A549 (cell line): ENCODE measurements around the gene RAB2B. TPM values are rescaled to one million over a fixed set of nuclear protein-coding genes. Genes with fewer than 3 reads are reported as not detected.

Source experiments
- ATAC-seq, 2 experiments: fragments of 200-7000 bp in 1 of 2; fragments of >200 bp in 1 of 2; cut with Nextera tagmentation in 1 of 2; cut with Tn5 transposase in 1 of 2; 3 replicates each; pipeline versions ENCODE4 v1.8.0 to v1.9.1; 2018 to 2020; ENCODE audit warnings: mild to moderate bottlenecking in 1 of 2, moderate library complexity in 1 of 2
- CTCF ChIA-PET: fragments of 300-600 bp; sonication (Branson Sonifier 250); formaldehyde crosslinking; extraction: SDS; loops from one replicate; lab custom pipeline; 2021; ENCODE audit warnings: antibody characterized with exemption, inconsistent platforms; lab: Yijun Ruan, JAX
- POLR2A ChIA-PET: fragments of 350-600 bp; formaldehyde crosslinking; extraction: SDS; loops from one replicate; lab custom pipeline; 2021; ENCODE audit warnings: antibody characterized with exemption, inconsistent platforms; lab: Yijun Ruan, JAX
- DNase-seq, 2 experiments: peaks; one replicate each; pipeline versions ENCODE4 v3.0.0 to v3.0.0-alpha.2; 2011 to 2016; ENCODE audit warnings: low read depth in 1 of 2, low spot score in 1 of 2
- FAIRE-seq: peaks from 2 replicates; lab custom pipeline; 2011; peaks lifted over from hg19 to GRCh38; lab: Jason Lieb, UNC
- H3K27ac ChIP-seq, 2 experiments: fragments of >200 bp; sonication (Bioruptor Twin); formaldehyde crosslinking; 3 replicates each; pipeline ENCODE4 v1.5.1; 2016 to 2017
- H3K4me1 ChIP-seq: fragments of >200 bp; sonication (Bioruptor Twin); formaldehyde crosslinking; 3 replicates; pipeline ENCODE4 v1.6.1; 2016
- H3K4me2 ChIP-seq: fragments of >200 bp; sonication (Bioruptor Twin); formaldehyde crosslinking; 3 replicates; pipeline ENCODE4 v1.6.1; 2016
- H3K4me3 ChIP-seq: fragments of >200 bp; sonication (Bioruptor Twin); formaldehyde crosslinking; 3 replicates; pipeline ENCODE4 v1.5.1; 2016
- H3K9me3 ChIP-seq: fragments of >200 bp; sonication (Bioruptor Twin); formaldehyde crosslinking; 3 replicates; pipeline ENCODE4 v1.6.1; 2016
- BCL3 ChIP-seq: fragments of >200 bp; sonication (Bioruptor Twin); formaldehyde crosslinking; IDR thresholded peaks from 3 replicates; pipeline ENCODE4 v1.6.1; 2016
- CBX2 ChIP-seq: fragments of 200-600 bp; sonication (generic); IDR thresholded peaks from 2 replicates; pipeline ENCODE4 v1.6.1; 2016; ENCODE audit warnings: low read depth, mild to moderate bottlenecking, borderline replicate concordance
- E2F6 ChIP-seq: IDR thresholded peaks from 2 replicates; pipeline ENCODE4 v1.6.1; 2012; ENCODE audit warnings: low read depth, borderline replicate concordance
- EHF ChIP-seq: fragments of 250-450 bp; sonication (Bioruptor Pico); IDR thresholded peaks from 2 replicates; pipeline ENCODE4 v1.5.0; 2020; ENCODE audit warnings: mild to moderate bottlenecking
- ELK1 ChIP-seq: fragments of 150-350 bp; IDR thresholded peaks from 2 replicates; pipeline ENCODE4 v1.6.1; 2014; ENCODE audit warnings: low read depth, mild to moderate bottlenecking, low read length
- FOSB ChIP-seq: fragments of 250-450 bp; sonication (Bioruptor Pico); IDR thresholded peaks from 2 replicates; pipeline ENCODE4 v1.5.0; 2020; ENCODE audit warnings: mild to moderate bottlenecking, moderate library complexity
- HDAC2 ChIP-seq: fragments of 200-600 bp; sonication (generic); IDR thresholded peaks from 2 replicates; pipeline ENCODE4 v1.6.1; 2016
- HES2 ChIP-seq: fragments of >200 bp; sonication (Bioruptor Twin); formaldehyde crosslinking; IDR thresholded peaks from 2 replicates; pipeline ENCODE4 v1.6.1; 2016
- HOXA7 ChIP-seq: fragments of 250-450 bp; sonication (Bioruptor Pico); IDR thresholded peaks from 2 replicates; pipeline ENCODE4 v1.5.0; 2020; ENCODE audit warnings: mild to moderate bottlenecking, moderate library complexity
- HOXB5 ChIP-seq: fragments of 250-450 bp; sonication (Bioruptor Pico); IDR thresholded peaks from 2 replicates; pipeline ENCODE4 v1.5.0; 2020; ENCODE audit warnings: mild to moderate bottlenecking, moderate library complexity
- KDM5A ChIP-seq: fragments of 200-600 bp; sonication (generic); IDR thresholded peaks from 2 replicates; pipeline ENCODE4 v1.6.1; 2016; ENCODE audit warnings: antibody characterized with exemption, mild to moderate bottlenecking
- MAX ChIP-seq: IDR thresholded peaks from 2 replicates; pipeline ENCODE4 v1.6.1; 2012
- MAZ ChIP-seq: fragments of 150-350 bp; IDR thresholded peaks from 2 replicates; pipeline ENCODE4 v1.6.1; 2014; ENCODE audit warnings: antibody characterized with exemption, low read depth, low read length, borderline replicate concordance
- NPAS2 ChIP-seq: fragments of 250-450 bp; sonication (Bioruptor Pico); IDR thresholded peaks from 2 replicates; pipeline ENCODE4 v1.8.0; 2022; ENCODE audit warnings: mild to moderate bottlenecking, moderate library complexity, borderline replicate concordance
- NR3C1 ChIP-seq: fragments of >200 bp; sonication (Bioruptor Twin); formaldehyde crosslinking; IDR thresholded peaks from 3 replicates; pipeline ENCODE4 v1.6.1; 2017
- PBX3 ChIP-seq: IDR thresholded peaks from 2 replicates; pipeline ENCODE4 v1.6.1; 2012
- PHF8 ChIP-seq: fragments of 200-600 bp; sonication (generic); IDR thresholded peaks from 2 replicates; pipeline ENCODE4 v1.6.1; 2016; ENCODE audit warnings: low read depth, mild to moderate bottlenecking, antibody characterized with exemption, moderate library complexity, borderline replicate concordance
- POLR2A ChIP-seq: IDR thresholded peaks from 2 replicates; pipeline ENCODE4 v1.6.1; 2012; ENCODE audit warnings: mild to moderate bottlenecking, low read length
- RAD21 ChIP-seq, 2 experiments: fragments of >200 bp in 1 of 2; sonication (Bioruptor Twin) in 1 of 2; formaldehyde crosslinking in 1 of 2; IDR thresholded peaks in 1 of 2; conservative IDR thresholded peaks in 1 of 2; 2 replicates in 1 of 2; 3 replicates in 1 of 2; pipeline ENCODE4 v1.6.1; 2012 to 2018; ENCODE audit warnings: inconsistent platforms in 1 of 2
- RARB ChIP-seq: fragments of 250-450 bp; sonication (Bioruptor Pico); IDR thresholded peaks from 2 replicates; pipeline ENCODE4 v1.8.0; 2021; ENCODE audit warnings: mild to moderate bottlenecking, moderate library complexity
- RCOR1 ChIP-seq: fragments of 150-350 bp; IDR thresholded peaks from 2 replicates; pipeline ENCODE4 v1.6.1; 2014; ENCODE audit warnings: antibody characterized with exemption, low read length, low read depth
- REST ChIP-seq: fragments of 200-600 bp; sonication (generic); IDR thresholded peaks from 2 replicates; pipeline ENCODE4 v1.6.1; 2016; ENCODE audit warnings: antibody characterized with exemption, mild to moderate bottlenecking, moderate library complexity
- RNF2 ChIP-seq: fragments of 200-600 bp; sonication (generic); IDR thresholded peaks from 2 replicates; pipeline ENCODE4 v1.6.1; 2016; ENCODE audit warnings: low read depth, mild to moderate bottlenecking, antibody characterized with exemption, moderate library complexity, borderline replicate concordance
- SREBF2 ChIP-seq: fragments of 450-650 bp; IDR thresholded peaks from 2 replicates; pipeline ENCODE4 v1.6.1; 2014; ENCODE audit warnings: mild to moderate bottlenecking, moderate library complexity
- TFCP2L1 ChIP-seq: fragments of 250-450 bp; sonication (Bioruptor Pico); IDR thresholded peaks from 2 replicates; pipeline ENCODE4 v1.5.0; 2021; ENCODE audit warnings: mild to moderate bottlenecking
- TP53 ChIP-seq: fragments of 250-450 bp; sonication (Bioruptor Pico); IDR thresholded peaks from 2 replicates; pipeline ENCODE4 v1.5.0; 2021; ENCODE audit warnings: mild to moderate bottlenecking, moderate library complexity
- WGBS: methylation state at CpG from one replicate; pipeline ENCODE4 v1.1.6; 2017; ENCODE audit errors: missing lambda C conversion rate; 5-methylcytosine and 5-hydroxymethylcytosine counted together
- polyA plus RNA-seq, 4 experiments: library from polyadenylated mRNA; depleted of rRNA in 3 of 4; stranded (reverse); fragments of >200 nt; fragmentation: RNase III in 1 of 4; extraction: RNeasy Plus Mini Kit Qiagen cat#74134 plus additional on column Dnase treatment in 1 of 4; gene quantifications; 2 replicates in 3 of 4; 3 replicates in 1 of 4; pipeline ENCODE4 v1.2.3, GENCODE V29; 2011 to 2017

RAB2B gene
- polyA plus RNA-seq, 2 of the 4 experiments (the other 2 are of a cell fraction), result 18.4 to 41.3 TPM

- Histone ChIP-seq H3K4me3 (no peak overlapping the region), H3K27ac (no peak overlapping the region), H3K4me1 (peaks cover 11% of the 10 kb centered on the region; the same call in 2 of the 3 replicates), H3K9me3 (no peaks in the 10 kb centered on the region), H3K4me2 (no peak overlapping the region)
- no peak for FAIRE-seq
- no peak for ATAC-seq
- DNase-seq, result no peak
- TF ChIP-seq SREBF2, result no peak
- TF ChIP-seq EHF, result no peak
- TF ChIP-seq FOSB, result no peak
- TF ChIP-seq ELK1, result no peak
- no peak for TF ChIP-seq REST
- no peak for TF ChIP-seq HOXB5
- ChIA-PET CTCF (no interaction called here), POLR2A (no interaction called here)
Observed at GRCh38 chr14:21440859-21441258, 35.9 kb downstream of the RAB2B start.

- CTCF ChIA-PET, result interaction anchor here (0.8 to 3.6 kb wide), 4 partner anchors 11 to 28 kb away, joined by 3 to 12 read pairs (median 4); partner anchors contain the start of gene CHD8
- ATAC-seq, result peak; percentile 98 to 99
- DNase-seq, result peak; percentile 91 to 98
- H3K4me3 ChIP-seq, result peak overlapping the region; percentile 70
- WGBS, result 4% methylated on average over 24 of the region's 33 CpGs
- peak overlapping the region; percentile 97 for H3K4me2 ChIP-seq
- peaks cover 14% of the 10 kb centered on the region; the same call in 2 of the 3 replicates for H3K4me1 ChIP-seq
- H3K9me3 ChIP-seq, result no peaks in the 10 kb centered on the region
- POLR2A ChIA-PET, result interaction anchor here (0.6 to 2.5 kb wide), 10 partner anchors 8 to 119 kb away, joined by 3 to 43 read pairs (median 4); partner anchors contain the start of genes CHD8, METTL3, RAB2B and SUPT16H
- peak overlapping the region; percentile 81 to 95 for H3K27ac ChIP-seq
- FAIRE-seq, result no peak
- no peak for TF ChIP-seq KDM5A
- no peak for TF ChIP-seq TFCP2L1
- TF ChIP-seq PBX3, result peak; percentile 100
- no peak for TF ChIP-seq NR3C1
- TF ChIP-seq HES2, result no peak
- no peak for TF ChIP-seq RCOR1
- TF ChIP-seq E2F6, result no peak
- no peak for TF ChIP-seq ELK1
- 0 out of 2 replicates have a peak, but pooled peaks have one; percentile 38 for TF ChIP-seq MAZ
- TF ChIP-seq TP53, result no peak; the same call in 1 of the 2 replicates
- TF ChIP-seq POLR2A, result peak; percentile 17; the same call in 1 of the 2 replicates
- TF ChIP-seq RAD21 (conservative IDR thresholded peaks at IDR 0.05 in 1 of 2, IDR thresholded peaks at IDR 0.05 in 1 of 2), result no peak
- no peak for TF ChIP-seq RARB (CRISPR knock-in tag)
- TF ChIP-seq CBX2, result no peak
- peak; percentile 57 for TF ChIP-seq MAX
- 0 out of 3 replicates have a peak, but pooled peaks have one; percentile 24 for TF ChIP-seq BCL3
- TF ChIP-seq HOXB5, result no peak
- TF ChIP-seq HOXA7 (CRISPR knock-in tag), result no peak
- TF ChIP-seq FOSB, result no peak
- peak; percentile 69 for TF ChIP-seq PHF8
- TF ChIP-seq RNF2, result no peak
- TF ChIP-seq HDAC2, result no peak
- TF ChIP-seq SREBF2, result no peak
- no peak for TF ChIP-seq NPAS2
Observed at GRCh38 chr14:21437063-21437901, 39.5 kb downstream of the RAB2B start.
